ENCODE results near the gene NCKAP5L.

- TF ChIP-seq CTCF (conservative IDR thresholded peaks at IDR 0.05 in 1 of 2, IDR thresholded peaks at IDR 0.05 in 1 of 2; ENCODE audit: low read depth in 1 of 2, low read length in 2 of 2) = no peak
- TF ChIP-seq EZH2 (IDR thresholded peaks at IDR 0.05; ENCODE audit: low read length, missing control alignments) = no peak
Measured at GRCh38 chr12:49787672-49788071, 40.5 kb downstream of the NCKAP5L start.

All from fibroblast of lung (primary cell).